ENCODE data around the gene FAM83C. TPM values are rescaled to one million over a fixed set of nuclear protein-coding genes. Genes with fewer than 3 reads are reported as not detected.

The FAM83C gene
- total RNA-seq, 2 experiments from 2014 or later, result not detected

- no peaks in the 10 kb centered on the region for H3K36me3 Mint-ChIP-seq
- H3K9me3 Mint-ChIP-seq, result no peaks in the 10 kb centered on the region
- no peak overlapping the region for H3K4me3 Mint-ChIP-seq
- ChIA-PET CTCF (interaction anchor here (1.6 to 6.5 kb wide), 3 partner anchors 10 to 52 kb away, joined by 6 to 151 read pairs (median 10); no protein-coding TSS in a partner anchor), POLR2A (interaction anchor here (2.0 kb wide), 1 partner anchor 50 kb away, joined by 4 read pairs; the partner anchor contains the start of gene MMP24OS)
- intact Hi-C loops (cut with micrococcal nuclease), result loop anchor here (2.0 kb wide), 1 partner anchor 15 kb away; no protein-coding TSS in a partner anchor
- peak; percentile 20 for DNase-seq
- no peaks in the 10 kb centered on the region for H3K27me3 Mint-ChIP-seq
- H3K27ac Mint-ChIP-seq, result peak overlapping the region; percentile 52
- H3K4me1 Mint-ChIP-seq (ENCODE audit: low read depth), result peaks cover 36% of the 10 kb centered on the region
Measured at GRCh38 chr20:35328095-35328685, 36.0 kb upstream of the FAM83C start.

DNA sequence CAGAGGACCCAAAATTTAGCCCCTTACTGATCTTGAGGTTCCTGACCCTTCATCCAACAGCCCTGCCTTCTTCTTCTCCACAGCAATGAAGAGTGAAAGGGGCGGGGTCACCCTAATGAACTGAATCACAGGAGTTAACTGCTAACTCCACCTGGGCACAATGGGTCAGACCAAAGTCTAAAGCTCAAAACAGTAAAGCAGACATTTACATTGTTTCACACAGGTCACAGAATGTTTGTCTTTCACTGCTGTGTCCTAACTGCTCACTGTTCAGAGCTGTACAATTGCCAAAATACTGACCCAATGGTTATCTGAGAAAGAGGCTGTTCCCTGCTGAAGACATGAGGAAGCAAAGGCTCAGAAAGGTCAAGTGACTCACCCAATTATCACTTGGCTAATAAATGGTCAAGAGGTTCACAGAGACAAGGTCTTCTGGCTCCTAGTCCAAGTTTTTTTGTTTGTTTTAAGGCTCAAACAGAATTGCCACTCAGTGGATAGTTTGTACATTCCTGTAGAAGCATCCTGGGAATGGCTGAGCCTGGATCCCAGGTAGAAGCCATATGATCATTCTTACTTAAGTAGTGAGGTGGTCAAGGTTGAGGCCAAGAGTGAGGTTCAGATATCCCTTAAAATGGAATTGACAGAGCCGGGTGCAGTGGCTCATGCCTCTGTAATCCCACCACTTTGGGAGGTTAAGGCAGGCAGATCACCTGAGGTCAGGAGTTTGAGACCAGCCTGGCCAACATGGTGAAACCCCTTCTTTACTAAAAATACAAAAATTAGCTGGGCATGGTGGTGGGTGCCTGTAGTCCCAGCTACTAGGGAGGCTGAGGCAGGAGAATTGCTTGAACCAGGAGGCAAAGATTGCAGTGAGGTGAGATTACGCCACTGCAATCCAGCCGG is 35.1 kb upstream of the FAM83C start:
- H3K9me3 Mint-ChIP-seq, result no peaks in the 10 kb centered on the region
- POLR2A ChIA-PET, result no interaction called here
- H3K27ac Mint-ChIP-seq, result no peak overlapping the region
- no peak overlapping the region for H3K4me3 Mint-ChIP-seq
- no peaks in the 10 kb centered on the region for H3K27me3 Mint-ChIP-seq
- DNase-seq, result no peak
- no peaks in the 10 kb centered on the region for H3K36me3 Mint-ChIP-seq
- peaks cover 40% of the 10 kb centered on the region for H3K4me1 Mint-ChIP-seq (ENCODE audit: low read depth)
- intact Hi-C loops (cut with micrococcal nuclease), result no loop called here
- CTCF ChIA-PET, result interaction anchor here (6.5 kb wide), 1 partner anchor 23 kb away, joined by 151 read pairs; no protein-coding TSS in a partner anchor

GRCh38 chr20:35326740-35327073 is 34.5 kb upstream of the FAM83C start:
- Mint-ChIP-seq H3K36me3 (no peaks in the 10 kb centered on the region), H3K9me3 (no peaks in the 10 kb centered on the region), H3K4me3 (no peak overlapping the region), H3K27me3 (no peaks in the 10 kb centered on the region), H3K27ac (no peak overlapping the region), H3K4me1 (ENCODE audit: low read depth) (peaks cover 40% of the 10 kb centered on the region)
- DNase-seq, result no peak
- intact Hi-C loops (cut with micrococcal nuclease), result no loop called here
- POLR2A ChIA-PET, result no interaction called here
- CTCF ChIA-PET, result interaction anchor here (6.5 kb wide), 1 partner anchor 22 kb away, joined by 151 read pairs; no protein-coding TSS in a partner anchor

DNA sequence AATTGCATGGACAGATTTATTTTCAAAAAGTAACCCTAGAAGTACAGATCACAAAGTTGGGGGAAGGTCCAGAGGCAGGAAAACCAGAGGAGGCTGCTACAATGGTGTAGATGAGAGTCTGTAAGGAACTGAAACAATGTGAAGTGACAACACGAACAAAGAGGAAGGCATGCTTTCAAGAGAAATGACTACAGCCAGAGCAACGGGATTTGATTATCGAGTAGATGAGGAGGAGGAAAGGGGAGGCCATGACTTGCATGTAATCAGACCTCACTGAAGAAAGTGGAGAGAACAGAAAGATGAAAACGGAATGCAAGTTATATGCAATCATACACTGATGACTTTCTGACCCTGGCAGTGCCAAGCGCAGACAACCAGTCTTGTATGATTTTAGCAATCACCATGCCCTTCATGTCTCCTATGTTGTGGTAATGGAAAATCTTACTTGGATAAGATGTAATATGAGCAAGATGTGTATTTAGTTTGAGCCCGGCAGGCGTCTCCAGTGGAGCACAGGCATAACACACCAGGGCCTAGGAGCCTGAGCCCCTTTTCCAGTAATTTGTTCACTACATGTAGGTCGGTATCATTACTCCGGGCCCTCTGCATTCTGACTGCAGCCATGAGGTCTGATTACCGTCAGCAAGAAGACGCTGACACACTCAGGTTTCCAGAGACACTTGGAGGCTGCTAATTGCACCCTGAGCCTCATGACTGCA is 34.0 kb upstream of the FAM83C start:
- peak overlapping the region; percentile 7 for H3K27ac Mint-ChIP-seq
- no peaks in the 10 kb centered on the region for H3K9me3 Mint-ChIP-seq
- no peaks in the 10 kb centered on the region for H3K27me3 Mint-ChIP-seq
- no peak overlapping the region for H3K4me3 Mint-ChIP-seq
- DNase-seq, result no peak
- intact Hi-C loops (cut with micrococcal nuclease), result no loop called here
- H3K4me1 Mint-ChIP-seq (ENCODE audit: low read depth), result peaks cover 35% of the 10 kb centered on the region
- no peaks in the 10 kb centered on the region for H3K36me3 Mint-ChIP-seq
- POLR2A ChIA-PET, result no interaction called here
- CTCF ChIA-PET, result interaction anchor here (0.6 kb wide), 1 partner anchor 20 kb away, joined by 3 read pairs; no protein-coding TSS in a partner anchor

DNA sequence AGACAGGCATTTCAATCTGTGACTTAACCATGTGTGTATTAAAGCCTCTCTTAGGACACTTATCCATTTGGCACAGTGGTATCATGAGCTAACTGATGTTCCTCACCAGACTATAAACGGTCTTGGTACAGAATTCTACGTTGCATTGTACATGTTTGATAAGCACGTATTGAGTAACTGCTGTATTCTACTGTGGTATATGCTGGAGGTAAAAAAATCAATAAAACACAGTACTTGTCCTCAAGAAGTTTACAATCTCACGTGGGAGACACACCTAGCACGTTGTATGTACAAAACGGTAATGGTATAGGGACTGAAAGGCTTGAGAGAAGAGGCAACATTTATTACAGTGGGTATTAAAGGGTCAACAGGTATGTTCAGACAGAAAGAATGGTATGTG is 33.2 kb upstream of the FAM83C start:
- Mint-ChIP-seq H3K4me3 (no peak overlapping the region), H3K27ac (no peak overlapping the region), H3K36me3 (no peaks in the 10 kb centered on the region), H3K9me3 (no peaks in the 10 kb centered on the region), H3K27me3 (no peaks in the 10 kb centered on the region), H3K4me1 (ENCODE audit: low read depth) (peaks cover 31% of the 10 kb centered on the region)
- intact Hi-C loops (cut with micrococcal nuclease), result no loop called here
- no peak for DNase-seq
- ChIA-PET POLR2A (no interaction called here), CTCF (interaction anchor here (0.6 kb wide), 1 partner anchor 20 kb away, joined by 3 read pairs; no protein-coding TSS in a partner anchor)

DNA sequence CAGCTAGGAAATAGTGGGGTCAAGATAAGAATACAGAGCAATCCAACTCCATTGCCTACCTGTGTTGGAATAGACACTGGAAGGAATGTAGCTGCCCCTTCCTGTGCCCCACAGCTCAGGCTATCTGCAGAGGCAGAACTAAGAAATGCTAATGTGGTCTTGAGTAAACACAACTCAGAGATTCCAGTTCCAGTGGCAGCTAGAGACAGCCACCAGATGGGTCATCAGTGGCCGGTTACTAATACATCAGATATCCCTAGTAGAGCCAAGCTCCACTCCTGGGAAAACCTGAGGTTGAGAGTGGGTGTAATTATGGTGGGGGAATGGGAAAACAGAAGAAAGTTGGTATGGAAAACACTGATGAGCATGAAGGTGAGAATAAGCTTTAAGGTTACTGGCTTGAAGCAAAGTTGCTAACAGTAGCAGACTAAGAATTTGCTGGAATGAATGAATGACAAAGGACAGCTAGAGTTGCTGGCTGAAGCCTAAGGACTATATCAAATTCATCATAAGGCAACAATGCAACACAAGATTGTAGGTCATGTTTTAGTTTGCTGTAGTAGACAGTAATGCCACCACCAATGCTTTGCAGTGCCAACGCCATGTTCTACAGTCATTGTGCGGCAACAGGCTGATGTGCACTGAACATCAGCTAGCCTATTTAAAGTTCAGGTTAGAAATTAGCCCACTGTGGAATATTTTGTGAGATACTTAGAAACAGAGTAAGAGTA is 28.3 kb upstream of the FAM83C start:
- Mint-ChIP-seq H3K9me3 (no peaks in the 10 kb centered on the region), H3K4me1 (ENCODE audit: low read depth) (peaks cover 28% of the 10 kb centered on the region), H3K4me3 (no peak overlapping the region), H3K27ac (no peak overlapping the region), H3K36me3 (no peaks in the 10 kb centered on the region), H3K27me3 (no peaks in the 10 kb centered on the region)
- intact Hi-C loops (cut with micrococcal nuclease), result no loop called here
- no peak for DNase-seq
- ChIA-PET CTCF (interaction anchor here (1.0 to 1.7 kb wide), 4 partner anchors 9 to 128 kb away, joined by 3 to 7 read pairs (median 6); no protein-coding TSS in a partner anchor), POLR2A (no interaction called here)

GRCh38 chr20:35319871-35320197 is 27.6 kb upstream of the FAM83C start:
- POLR2A ChIA-PET, result no interaction called here
- no peaks in the 10 kb centered on the region for H3K9me3 Mint-ChIP-seq
- no peak for DNase-seq
- H3K27ac Mint-ChIP-seq, result no peak overlapping the region
- H3K27me3 Mint-ChIP-seq, result no peaks in the 10 kb centered on the region
- peaks cover 34% of the 10 kb centered on the region for H3K4me1 Mint-ChIP-seq (ENCODE audit: low read depth)
- no peaks in the 10 kb centered on the region for H3K36me3 Mint-ChIP-seq
- intact Hi-C loops (cut with micrococcal nuclease), result no loop called here
- H3K4me3 Mint-ChIP-seq, result no peak overlapping the region
- CTCF ChIA-PET, result interaction anchor here (1.6 to 1.7 kb wide), 2 partner anchors 9 to 13 kb away, joined by 6 to 7 read pairs; no protein-coding TSS in a partner anchor

GRCh38 chr20:35319192-35319870 is 27.1 kb upstream of the FAM83C start:
- Mint-ChIP-seq H3K27me3 (no peaks in the 10 kb centered on the region), H3K36me3 (no peaks in the 10 kb centered on the region), H3K9me3 (no peaks in the 10 kb centered on the region), H3K4me3 (no peak overlapping the region), H3K4me1 (ENCODE audit: low read depth) (peaks cover 39% of the 10 kb centered on the region), H3K27ac (no peak overlapping the region)
- intact Hi-C loops (cut with micrococcal nuclease), result no loop called here
- CTCF ChIA-PET, result interaction anchor here (1.7 to 3.0 kb wide), 3 partner anchors 10 to 15 kb away, joined by 7 to 22 read pairs (median 10); no protein-coding TSS in a partner anchor
- POLR2A ChIA-PET, result no interaction called here
- no peak for DNase-seq

- Mint-ChIP-seq H3K4me1 (ENCODE audit: low read depth) (peaks cover 44% of the 10 kb centered on the region), H3K27ac (no peak overlapping the region), H3K27me3 (no peaks in the 10 kb centered on the region), H3K9me3 (no peaks in the 10 kb centered on the region), H3K36me3 (peaks cover 1% of the 10 kb centered on the region), H3K4me3 (no peak overlapping the region)
- ChIA-PET CTCF (interaction anchor here (1.5 to 3.0 kb wide), 3 partner anchors 11 to 15 kb away, joined by 8 to 22 read pairs (median 10); no protein-coding TSS in a partner anchor), POLR2A (no interaction called here)
- intact Hi-C loops (cut with micrococcal nuclease), result no loop called here
- peak; percentile 21 for DNase-seq
Measured at GRCh38 chr20:35318502-35319157, 26.4 kb upstream of the FAM83C start.

DNA sequence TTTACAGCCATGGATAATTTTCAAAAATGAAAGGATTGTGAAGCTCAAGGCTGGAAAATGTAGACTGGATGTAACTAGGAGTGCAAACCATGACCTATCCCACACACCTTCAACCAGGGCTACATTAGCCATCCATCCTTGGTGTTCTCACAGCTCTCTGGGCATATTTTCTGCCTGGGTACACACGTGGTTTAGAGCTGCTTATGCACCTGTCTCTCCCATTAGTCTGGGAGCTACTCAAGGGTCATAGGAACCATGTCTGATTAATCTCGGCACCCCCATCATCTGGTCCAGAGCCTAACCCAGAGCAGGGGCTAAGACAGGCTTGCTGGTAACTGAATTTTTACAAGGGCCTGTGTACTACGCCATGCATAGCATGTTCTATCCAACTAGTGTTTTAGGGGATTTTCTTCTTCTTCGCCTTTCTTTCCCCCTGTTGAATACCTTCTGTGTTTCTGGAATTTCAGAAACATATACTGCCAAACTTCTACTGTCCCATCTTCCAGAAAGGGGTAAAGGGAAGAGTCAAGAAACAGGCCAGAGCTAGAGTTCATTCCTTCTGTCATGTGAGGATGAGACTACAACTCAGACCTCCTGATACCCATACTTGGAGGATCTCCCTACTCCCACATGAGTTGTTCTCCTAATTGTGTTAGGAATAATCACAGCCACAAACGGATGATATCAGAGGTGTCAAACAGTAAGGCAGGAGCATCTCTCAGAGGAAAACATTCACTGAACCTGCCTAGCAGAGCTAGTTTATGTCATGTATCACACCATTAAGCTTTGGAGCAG is 25.4 kb upstream of the FAM83C start:
- no peak overlapping the region for H3K4me3 Mint-ChIP-seq
- H3K27me3 Mint-ChIP-seq, result no peaks in the 10 kb centered on the region
- peak overlapping the region; percentile 5 for H3K27ac Mint-ChIP-seq
- intact Hi-C loops (cut with micrococcal nuclease), result no loop called here
- peaks cover 41% of the 10 kb centered on the region for H3K4me1 Mint-ChIP-seq (ENCODE audit: low read depth)
- no peaks in the 10 kb centered on the region for H3K9me3 Mint-ChIP-seq
- ChIA-PET CTCF (interaction anchor here (1.5 to 3.0 kb wide), 3 partner anchors 10 to 14 kb away, joined by 8 to 22 read pairs (median 10); no protein-coding TSS in a partner anchor), POLR2A (no interaction called here)
- no peak for DNase-seq
- H3K36me3 Mint-ChIP-seq, result peaks cover 3% of the 10 kb centered on the region
